SK-N-MC (cell line): Measurements from ENCODE around the gene HDAC4.

Experiments
- EZH2 ChIP-seq: fragments of 200-600 bp; sonication (generic); IDR thresholded peaks from one replicate; pipeline ENCODE4 v1.6.1; 2017; ENCODE audit warnings: antibody characterized with exemption
- FOXP2 ChIP-seq: optimal IDR thresholded peaks from 2 replicates; pipeline ENCODE3; 2011; ENCODE audit warnings: mild to moderate bottlenecking, moderate library complexity; ENCODE audit not compliant: insufficient read depth; ENCODE audit errors: extremely low read length, control extremely low read depth
- POLR2AphosphoS5 ChIP-seq: IDR thresholded peaks from 2 replicates; pipeline ENCODE4 v1.6.1; 2012; ENCODE audit warnings: mild to moderate bottlenecking, low read depth, low read length, borderline replicate concordance

- TF ChIP-seq EZH2 (no peak), POLR2AphosphoS5 (no peak), FOXP2 (no peak)
These were observed 85.5 kb downstream of the HDAC4 start for GRCh38 chr2:239315308-239315707.
